ENCODE data around the gene VOPP1. TPM values are rescaled to one million over a fixed set of nuclear protein-coding genes. Genes with fewer than 3 reads are reported as not detected.

The VOPP1 gene
- total and polyA plus RNA-seq, 2 of the 13 experiments (the other 11 are each of a cell fraction or from before 2014, with no cell fraction given) = 21.8 to 55.3 TPM

DNA sequence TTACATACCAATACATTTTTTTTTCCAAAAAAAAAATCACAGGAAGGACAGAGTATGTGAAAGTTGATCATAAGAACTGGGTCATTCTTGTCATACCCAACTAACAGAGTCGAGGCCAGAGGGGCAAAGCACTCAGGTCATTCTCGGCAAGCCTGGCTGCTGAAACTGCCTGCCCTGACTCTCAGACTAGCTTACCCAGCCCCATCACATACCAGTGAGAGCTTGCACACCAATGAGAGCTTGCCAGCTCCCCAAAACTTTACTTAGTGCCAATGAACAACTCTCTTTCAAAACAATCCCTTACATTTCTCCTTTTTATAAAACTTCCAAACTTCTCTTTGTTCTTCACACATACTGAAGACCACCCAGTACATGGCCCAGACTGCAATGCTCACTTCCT lies 48.9 kb downstream of the VOPP1 start:
- Histone ChIP-seq H2AFZ (ENCODE audit: low read length) (no peak overlapping the region), H3K4me2 (ENCODE audit: low read depth, low read length) (no peak overlapping the region), H3K4me3 (replicated peaks in 1 of 3; ENCODE audit: insufficient read depth in 1 of 3, low read depth in 2 of 3, low read length in 3 of 3) (no peak overlapping the region), H3K4me1 (ENCODE audit: insufficient read depth, low read length) (no peaks in the 10 kb centered on the region), H3K9me3 (ENCODE audit: low read length) (no peaks in the 10 kb centered on the region), H3K9ac (ENCODE audit: insufficient read depth, low read depth, low read length) (no peak overlapping the region), H3K27ac (ENCODE audit: extremely low read length, insufficient read depth, low read length) (no peak overlapping the region), H3K27me3 (ENCODE audit: control insufficient read depth in 1 of 2, insufficient read depth in 2 of 2, low read length in 2 of 2) (no peaks in the 10 kb centered on the region), H3K79me2 (ENCODE audit: insufficient read depth, low read length) (peaks cover 22% of the 10 kb centered on the region), H4K20me1 (ENCODE audit: insufficient read depth, low read length) (no peaks in the 10 kb centered on the region; the same call in 1 of the 2 replicates), H3K36me3 (replicated peaks in 1 of 2; ENCODE audit: control insufficient read depth in 1 of 2, insufficient read depth in 2 of 2, low read length in 2 of 2) (peaks cover 3 to 21% of the 10 kb centered on the region in 2 experiments; a peak in 3 of 5 replicates)
- no TSS peak for BruUV-seq (replicated peaks)
- DNase-seq (ENCODE audit: low spot score) = no peak
- WGBS (ENCODE audit: low lambda C conversion rate) = 91% methylated on average over 2 of the region's 2 CpGs
- FAIRE-seq = no peak
- CTCF ChIA-PET (ENCODE audit: low intra/inter-chr PET ratio, low total read pairs) = no interaction called here
- ATAC-seq = no peak
- TF ChIP-seq REL (CRISPR knock-in tag; conservative IDR thresholded peaks at IDR 0.05) (no peak), ZNF614 (CRISPR knock-in tag; IDR thresholded peaks at IDR 0.05; ENCODE audit: borderline replicate concordance) (no peak), ZNF670 (CRISPR knock-in tag; IDR thresholded peaks at IDR 0.05; ENCODE audit: borderline replicate concordance) (no peak), SP4 (CRISPR knock-in tag; IDR thresholded peaks at IDR 0.05) (no peak), WIZ (CRISPR knock-in tag; IDR thresholded peaks at IDR 0.05) (no peak), ZNF883 (CRISPR knock-in tag; IDR thresholded peaks at IDR 0.05; ENCODE audit: not compliant biosample characterization) (no peak), ZNF24 (IDR thresholded peaks at IDR 0.05) (no peak), FOXA3 (CRISPR knock-in tag; IDR thresholded peaks at IDR 0.05) (no peak), ZNF549 (CRISPR knock-in tag; IDR thresholded peaks at IDR 0.05) (no peak), KDM2A (CRISPR knock-in tag; IDR thresholded peaks at IDR 0.05; ENCODE audit: borderline replicate concordance, low read depth) (no peak), ATAD3A (CRISPR knock-in tag; IDR thresholded peaks at IDR 0.05) (no peak), MED13 (CRISPR knock-in tag; IDR thresholded peaks at IDR 0.05) (no peak)
- TF ChIP-seq, protein P1, sequence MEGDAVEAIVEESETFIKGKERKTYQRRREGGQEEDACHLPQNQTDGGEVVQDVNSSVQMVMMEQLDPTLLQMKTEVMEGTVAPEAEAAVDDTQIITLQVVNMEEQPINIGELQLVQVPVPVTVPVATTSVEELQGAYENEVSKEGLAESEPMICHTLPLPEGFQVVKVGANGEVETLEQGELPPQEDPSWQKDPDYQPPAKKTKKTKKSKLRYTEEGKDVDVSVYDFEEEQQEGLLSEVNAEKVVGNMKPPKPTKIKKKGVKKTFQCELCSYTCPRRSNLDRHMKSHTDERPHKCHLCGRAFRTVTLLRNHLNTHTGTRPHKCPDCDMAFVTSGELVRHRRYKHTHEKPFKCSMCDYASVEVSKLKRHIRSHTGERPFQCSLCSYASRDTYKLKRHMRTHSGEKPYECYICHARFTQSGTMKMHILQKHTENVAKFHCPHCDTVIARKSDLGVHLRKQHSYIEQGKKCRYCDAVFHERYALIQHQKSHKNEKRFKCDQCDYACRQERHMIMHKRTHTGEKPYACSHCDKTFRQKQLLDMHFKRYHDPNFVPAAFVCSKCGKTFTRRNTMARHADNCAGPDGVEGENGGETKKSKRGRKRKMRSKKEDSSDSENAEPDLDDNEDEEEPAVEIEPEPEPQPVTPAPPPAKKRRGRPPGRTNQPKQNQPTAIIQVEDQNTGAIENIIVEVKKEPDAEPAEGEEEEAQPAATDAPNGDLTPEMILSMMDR (CRISPR knock-in tag; IDR thresholded peaks at IDR 0.05) = no peak
- TF ChIP-seq, protein P2, sequence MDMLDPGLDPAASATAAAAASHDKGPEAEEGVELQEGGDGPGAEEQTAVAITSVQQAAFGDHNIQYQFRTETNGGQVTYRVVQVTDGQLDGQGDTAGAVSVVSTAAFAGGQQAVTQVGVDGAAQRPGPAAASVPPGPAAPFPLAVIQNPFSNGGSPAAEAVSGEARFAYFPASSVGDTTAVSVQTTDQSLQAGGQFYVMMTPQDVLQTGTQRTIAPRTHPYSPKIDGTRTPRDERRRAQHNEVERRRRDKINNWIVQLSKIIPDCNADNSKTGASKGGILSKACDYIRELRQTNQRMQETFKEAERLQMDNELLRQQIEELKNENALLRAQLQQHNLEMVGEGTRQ (IDR thresholded peaks at IDR 0.05; ENCODE audit: low read depth, low read length) = no peak
- TF ChIP-seq, protein P2 (CRISPR knock-in tag; IDR thresholded peaks at IDR 0.05; ENCODE audit: borderline replicate concordance) = no peak
- TF ChIP-seq, protein P3, sequence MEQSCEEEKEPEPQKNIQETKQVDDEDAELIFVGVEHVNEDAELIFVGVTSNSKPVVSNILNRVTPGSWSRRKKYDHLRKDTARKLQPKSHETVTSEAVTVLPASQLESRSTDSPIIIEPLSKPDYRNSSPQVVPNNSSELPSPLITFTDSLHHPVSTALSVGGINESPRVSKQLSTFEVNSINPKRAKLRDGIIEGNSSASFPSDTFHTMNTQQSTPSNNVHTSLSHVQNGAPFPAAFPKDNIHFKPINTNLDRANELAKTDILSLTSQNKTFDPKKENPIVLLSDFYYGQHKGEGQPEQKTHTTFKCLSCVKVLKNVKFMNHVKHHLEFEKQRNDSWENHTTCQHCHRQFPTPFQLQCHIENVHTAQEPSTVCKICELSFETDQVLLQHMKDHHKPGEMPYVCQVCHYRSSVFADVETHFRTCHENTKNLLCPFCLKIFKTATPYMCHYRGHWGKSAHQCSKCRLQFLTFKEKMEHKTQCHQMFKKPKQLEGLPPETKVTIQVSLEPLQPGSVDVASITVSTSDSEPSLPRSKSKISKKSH (CRISPR knock-in tag; IDR thresholded peaks at IDR 0.05; ENCODE audit: borderline replicate concordance) = no peak
- TF ChIP-seq, protein P4, sequence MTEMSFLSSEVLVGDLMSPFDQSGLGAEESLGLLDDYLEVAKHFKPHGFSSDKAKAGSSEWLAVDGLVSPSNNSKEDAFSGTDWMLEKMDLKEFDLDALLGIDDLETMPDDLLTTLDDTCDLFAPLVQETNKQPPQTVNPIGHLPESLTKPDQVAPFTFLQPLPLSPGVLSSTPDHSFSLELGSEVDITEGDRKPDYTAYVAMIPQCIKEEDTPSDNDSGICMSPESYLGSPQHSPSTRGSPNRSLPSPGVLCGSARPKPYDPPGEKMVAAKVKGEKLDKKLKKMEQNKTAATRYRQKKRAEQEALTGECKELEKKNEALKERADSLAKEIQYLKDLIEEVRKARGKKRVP (CRISPR knock-in tag; IDR thresholded peaks at IDR 0.05) = no peak
- POLR2A ChIA-PET = no interaction called here
- intact Hi-C loops (cut with micrococcal nuclease; ENCODE audit: unreplicated experiment) = no loop called here
- in situ Hi-C loops (cut with HindIII; ENCODE audit: extremely low pct_ligation_motif_present, low pct_unique_long_range_greater_than_20kb) = no loop called here

All from HepG2 (cell line).